Panc1 (cell line): ENCODE results near the gene NCKAP5. TPM values are rescaled to one million over a fixed set of nuclear protein-coding genes. Genes with fewer than 3 reads are reported as not detected.

Experiments used
- ATAC-seq: fragments of 200-7000 bp; cut with Tn5 transposase; 2 replicates; pipeline ENCODE4 v1.9.1; 2020; ENCODE audit warnings: mild to moderate bottlenecking, moderate library complexity
- BruUV-seq: library from RNA; stranded (reverse); fragments of 400-500 nt; replicated peaks from 2 replicates; lab custom pipeline; 2021; lab: Mats Ljungman, UMichigan
- CTCF ChIA-PET: fragments of 300-600 bp; sonication (Branson Sonifier 250); formaldehyde crosslinking; loops from one replicate; lab custom pipeline; 2022; ENCODE audit warnings: antibody characterized with exemption; lab: Charles Lee
- POLR2A ChIA-PET: fragments of 300-600 bp; sonication (Branson Sonifier 250); formaldehyde crosslinking; loops from one replicate; lab custom pipeline; 2022; ENCODE audit warnings: antibody characterized with exemption; lab: Charles Lee
- DNase-seq: peaks from one replicate; pipeline ENCODE4 v3.0.0-alpha.2; 2010; ENCODE audit warnings: low read depth, low spot score
- H3K27ac ChIP-seq: 2 replicates; pipeline ENCODE4 v1.5.1; 2011; ENCODE audit warnings: mild to moderate bottlenecking, low read length, inconsistent platforms
- H3K27me3 ChIP-seq: fragments of 200-500 bp; sonication (Bioruptor generic); 2 replicates; pipeline ENCODE4 v1.6.0; 2014; ENCODE audit warnings: low read length, inconsistent platforms; ENCODE audit not compliant: control insufficient read depth, insufficient read depth
- H3K36me3 ChIP-seq: fragments of 200-500 bp; sonication (Bioruptor generic); 2 replicates; pipeline ENCODE4 v1.5.1; 2014; ENCODE audit warnings: inconsistent platforms, mild to moderate bottlenecking, low read length, moderate library complexity; ENCODE audit not compliant: control insufficient read depth, insufficient read depth
- H3K4me1 ChIP-seq: 2 replicates; pipeline ENCODE4 v1.5.1; 2011; ENCODE audit warnings: inconsistent platforms, mild to moderate bottlenecking, low read length, moderate library complexity; ENCODE audit not compliant: control insufficient read depth, insufficient read depth
- H3K4me3 ChIP-seq, 2 experiments: 2 replicates each; pipeline ENCODE4 v1.5.1; 2011 to 2012; ENCODE audit warnings: low read depth in 2 of 2, low read length in 2 of 2, mild to moderate bottlenecking in 2 of 2, inconsistent platforms in 1 of 2, moderate library complexity in 1 of 2
- H3K9me3 ChIP-seq: fragments of 200-500 bp; sonication (Bioruptor generic); 2 replicates; pipeline ENCODE4 v1.5.1; 2014; ENCODE audit warnings: low read depth, mild to moderate bottlenecking, inconsistent platforms, low read length, moderate library complexity; ENCODE audit not compliant: control insufficient read depth, insufficient read depth
- POLR2AphosphoS5 ChIP-seq: IDR thresholded peaks from 2 replicates; pipeline ENCODE4 v1.6.1; 2012; ENCODE audit warnings: mild to moderate bottlenecking, low read depth, low read length, moderate library complexity
- SIN3A ChIP-seq: IDR thresholded peaks from 2 replicates; pipeline ENCODE4 v1.6.1; 2012; ENCODE audit warnings: low read depth, mild to moderate bottlenecking, low read length, moderate library complexity, borderline replicate concordance; ENCODE audit not compliant: insufficient read depth
- TCF7L2 ChIP-seq: IDR thresholded peaks from 2 replicates; pipeline ENCODE4 v1.6.1; 2011; ENCODE audit warnings: mild to moderate bottlenecking, low read depth, low read length, inconsistent platforms
- in situ Hi-C: cut with HindIII; loops from 2 replicates; pipeline ENCODE4 v1.10.0; 2016; ENCODE audit warnings: low sequenced_read_pairs, low pct_unique_long_range_greater_than_20kb
- intact Hi-C: fragments of 100-400 bp; cut with micrococcal nuclease; formaldehyde crosslinking; loops from one replicate; pipeline ENCODE4 v1.10.0; 2022; ENCODE audit not compliant: unreplicated experiment
- total RNA-seq: library from RNA; stranded (reverse); gene quantifications from one replicate; pipeline ENCODE4 v1.2.1, GENCODE V29; 2021; ENCODE audit not compliant: unreplicated experiment
- TF ChIP-seq, protein P1 (sequence below), 2 experiments: IDR thresholded peaks; 2 replicates each; pipeline ENCODE4 v1.6.1; 2011 to 2012; ENCODE audit warnings: low read depth in 2 of 2, control low read depth in 1 of 2, low read length in 1 of 2, mild to moderate bottlenecking in 1 of 2, moderate library complexity in 1 of 2; ENCODE audit not compliant: insufficient read depth in 1 of 2
- TF ChIP-seq, protein P2 (sequence below): fragments of 450-650 bp; IDR thresholded peaks from 2 replicates; pipeline ENCODE4 v1.5.1; 2017; ENCODE audit warnings: mild to moderate bottlenecking

Gene NCKAP5
- total RNA-seq, 1 experiment from 2014 or later = 0.10 TPM

GRCh38 chr2:133413863-133414262, 154.4 kb downstream of the NCKAP5 start:
- no peaks in the 10 kb centered on the region for H3K9me3 ChIP-seq
- no peaks in the 10 kb centered on the region for H3K27me3 ChIP-seq
- in situ Hi-C loops = no loop called here
- intact Hi-C loops = no loop called here
- ChIA-PET POLR2A (no interaction called here), CTCF (no interaction called here)
- TF ChIP-seq, protein P1, sequence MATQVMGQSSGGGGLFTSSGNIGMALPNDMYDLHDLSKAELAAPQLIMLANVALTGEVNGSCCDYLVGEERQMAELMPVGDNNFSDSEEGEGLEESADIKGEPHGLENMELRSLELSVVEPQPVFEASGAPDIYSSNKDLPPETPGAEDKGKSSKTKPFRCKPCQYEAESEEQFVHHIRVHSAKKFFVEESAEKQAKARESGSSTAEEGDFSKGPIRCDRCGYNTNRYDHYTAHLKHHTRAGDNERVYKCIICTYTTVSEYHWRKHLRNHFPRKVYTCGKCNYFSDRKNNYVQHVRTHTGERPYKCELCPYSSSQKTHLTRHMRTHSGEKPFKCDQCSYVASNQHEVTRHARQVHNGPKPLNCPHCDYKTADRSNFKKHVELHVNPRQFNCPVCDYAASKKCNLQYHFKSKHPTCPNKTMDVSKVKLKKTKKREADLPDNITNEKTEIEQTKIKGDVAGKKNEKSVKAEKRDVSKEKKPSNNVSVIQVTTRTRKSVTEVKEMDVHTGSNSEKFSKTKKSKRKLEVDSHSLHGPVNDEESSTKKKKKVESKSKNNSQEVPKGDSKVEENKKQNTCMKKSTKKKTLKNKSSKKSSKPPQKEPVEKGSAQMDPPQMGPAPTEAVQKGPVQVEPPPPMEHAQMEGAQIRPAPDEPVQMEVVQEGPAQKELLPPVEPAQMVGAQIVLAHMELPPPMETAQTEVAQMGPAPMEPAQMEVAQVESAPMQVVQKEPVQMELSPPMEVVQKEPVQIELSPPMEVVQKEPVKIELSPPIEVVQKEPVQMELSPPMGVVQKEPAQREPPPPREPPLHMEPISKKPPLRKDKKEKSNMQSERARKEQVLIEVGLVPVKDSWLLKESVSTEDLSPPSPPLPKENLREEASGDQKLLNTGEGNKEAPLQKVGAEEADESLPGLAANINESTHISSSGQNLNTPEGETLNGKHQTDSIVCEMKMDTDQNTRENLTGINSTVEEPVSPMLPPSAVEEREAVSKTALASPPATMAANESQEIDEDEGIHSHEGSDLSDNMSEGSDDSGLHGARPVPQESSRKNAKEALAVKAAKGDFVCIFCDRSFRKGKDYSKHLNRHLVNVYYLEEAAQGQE (IDR thresholded peaks at IDR 0.05; ENCODE audit: insufficient read depth in 1 of 2, low read depth in 2 of 2, low read length in 1 of 2) = no peak
- TF ChIP-seq POLR2AphosphoS5 (no peak), TCF7L2 (no peak), SIN3A (no peak)
- TF ChIP-seq, protein P2, sequence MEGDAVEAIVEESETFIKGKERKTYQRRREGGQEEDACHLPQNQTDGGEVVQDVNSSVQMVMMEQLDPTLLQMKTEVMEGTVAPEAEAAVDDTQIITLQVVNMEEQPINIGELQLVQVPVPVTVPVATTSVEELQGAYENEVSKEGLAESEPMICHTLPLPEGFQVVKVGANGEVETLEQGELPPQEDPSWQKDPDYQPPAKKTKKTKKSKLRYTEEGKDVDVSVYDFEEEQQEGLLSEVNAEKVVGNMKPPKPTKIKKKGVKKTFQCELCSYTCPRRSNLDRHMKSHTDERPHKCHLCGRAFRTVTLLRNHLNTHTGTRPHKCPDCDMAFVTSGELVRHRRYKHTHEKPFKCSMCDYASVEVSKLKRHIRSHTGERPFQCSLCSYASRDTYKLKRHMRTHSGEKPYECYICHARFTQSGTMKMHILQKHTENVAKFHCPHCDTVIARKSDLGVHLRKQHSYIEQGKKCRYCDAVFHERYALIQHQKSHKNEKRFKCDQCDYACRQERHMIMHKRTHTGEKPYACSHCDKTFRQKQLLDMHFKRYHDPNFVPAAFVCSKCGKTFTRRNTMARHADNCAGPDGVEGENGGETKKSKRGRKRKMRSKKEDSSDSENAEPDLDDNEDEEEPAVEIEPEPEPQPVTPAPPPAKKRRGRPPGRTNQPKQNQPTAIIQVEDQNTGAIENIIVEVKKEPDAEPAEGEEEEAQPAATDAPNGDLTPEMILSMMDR = no peak
- H3K4me1 ChIP-seq = no peaks in the 10 kb centered on the region
- no peak for DNase-seq
- no peak for ATAC-seq
- H3K36me3 ChIP-seq = no peaks in the 10 kb centered on the region
- no peak overlapping the region for H3K27ac ChIP-seq
- H3K4me3 ChIP-seq = no peak overlapping the region
- no TSS peak for BruUV-seq

DNA sequence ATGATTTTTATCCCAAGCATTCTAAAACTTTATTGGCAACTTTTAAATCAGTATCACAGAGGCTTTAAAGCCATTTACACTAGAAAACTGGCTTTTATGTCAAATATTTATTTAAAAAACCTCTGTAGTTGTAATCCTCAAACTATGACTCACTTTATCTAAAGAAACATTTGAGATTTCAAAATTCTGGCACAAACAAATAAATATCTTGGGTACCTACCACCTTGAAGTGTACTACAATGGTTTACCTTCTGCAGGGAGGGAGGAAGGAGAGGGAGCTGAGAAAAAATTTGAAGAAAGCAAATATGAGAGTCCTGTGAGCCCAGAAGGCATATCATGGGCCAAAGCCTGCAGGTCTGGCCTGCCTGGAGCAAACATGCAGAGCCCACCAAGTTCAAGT, 155.6 kb downstream of the NCKAP5 start:
- DNase-seq = no peak
- in situ Hi-C loops = no loop called here
- CTCF ChIA-PET = no interaction called here

More for the DNA sequence above, 155.6 kb downstream of the NCKAP5 start:
- Histone ChIP-seq H3K4me1 (no peaks in the 10 kb centered on the region), H3K27ac (no peak overlapping the region), H3K4me3 (no peak overlapping the region), H3K27me3 (no peaks in the 10 kb centered on the region), H3K36me3 (no peaks in the 10 kb centered on the region), H3K9me3 (no peaks in the 10 kb centered on the region)
- BruUV-seq = no TSS peak
- ATAC-seq = no peak
- POLR2A ChIA-PET = no interaction called here
- TF ChIP-seq POLR2AphosphoS5 = no peak
- no peak for TF ChIP-seq TCF7L2
- no peak for TF ChIP-seq SIN3A
- TF ChIP-seq, protein P1 (IDR thresholded peaks at IDR 0.05; ENCODE audit: insufficient read depth in 1 of 2, low read depth in 2 of 2, low read length in 1 of 2) = no peak
- TF ChIP-seq, protein P2 = no peak
- intact Hi-C loops = no loop called here
